Nephron (organoid): ENCODE data around the gene NT5C2.

ENCODE experiments used
- H3K27ac Mint-ChIP-seq, 3 experiments: 2 replicates each; pipeline ENCODE4 v1.8.0; 2020; ENCODE audit warnings: mixed read lengths in 3 of 3, mild to moderate bottlenecking in 2 of 3, moderate library complexity in 1 of 3
- H3K27me3 Mint-ChIP-seq: 2 replicates; pipeline ENCODE4 v1.8.0; 2021; ENCODE audit warnings: low read depth, mild to moderate bottlenecking, moderate library complexity, mixed read lengths
- H3K36me3 Mint-ChIP-seq: 2 replicates; pipeline ENCODE4 v1.8.0; 2020; ENCODE audit warnings: low read depth, mixed read lengths
- H3K4me1 Mint-ChIP-seq: 2 replicates; pipeline ENCODE4 v1.8.0; 2020; ENCODE audit warnings: mixed read lengths
- H3K4me3 Mint-ChIP-seq, 3 experiments: 2 replicates each; pipeline ENCODE4 v1.8.0; 2020; ENCODE audit warnings: mild to moderate bottlenecking in 3 of 3, mixed read lengths in 3 of 3, moderate library complexity in 2 of 3
- H3K9me3 Mint-ChIP-seq: 2 replicates; pipeline ENCODE4 v1.8.0; 2020; ENCODE audit warnings: mixed read lengths
- CTCF ChIP-seq, 3 experiments: fragments of 200-600 bp; sonication (generic); IDR thresholded peaks; one replicate each; pipeline ENCODE4 v1.5.0; 2021; ENCODE audit warnings: antibody characterized with exemption in 3 of 3; ENCODE audit not compliant: unreplicated experiment in 3 of 3

Gene NT5C2

DNA sequence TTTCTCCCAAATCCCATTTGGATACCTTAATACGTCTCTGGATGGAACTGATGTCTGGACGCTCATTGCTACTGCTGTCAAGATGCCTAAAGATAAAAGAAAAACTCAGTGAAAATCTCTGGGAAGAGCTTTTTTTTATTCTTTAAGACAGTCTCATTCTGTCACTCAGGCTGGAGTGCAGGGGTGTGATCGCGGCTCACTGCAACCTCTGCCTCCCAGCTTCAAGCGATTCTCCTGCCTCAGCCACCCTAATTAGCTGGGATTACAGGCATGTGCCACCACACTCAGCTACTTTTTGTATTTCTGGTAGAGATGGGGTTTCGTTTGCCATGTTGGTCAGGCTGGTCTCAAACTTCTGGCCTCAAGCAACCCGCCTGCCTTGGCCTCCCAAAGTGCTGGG lies 102.2 kb downstream of the NT5C2 start:
- no peaks in the 10 kb centered on the region for H3K9me3 Mint-ChIP-seq
- H3K36me3 Mint-ChIP-seq, result peaks cover 82% of the 10 kb centered on the region
- H3K4me1 Mint-ChIP-seq, result no peaks in the 10 kb centered on the region
- no peak for TF ChIP-seq CTCF (IDR thresholded peaks at IDR 0.05; ENCODE audit: unreplicated experiment in 3 of 3)
- H3K27me3 Mint-ChIP-seq, result no peaks in the 10 kb centered on the region
- no peak overlapping the region for H3K4me3 Mint-ChIP-seq
- no peak overlapping the region for H3K27ac Mint-ChIP-seq

DNA sequence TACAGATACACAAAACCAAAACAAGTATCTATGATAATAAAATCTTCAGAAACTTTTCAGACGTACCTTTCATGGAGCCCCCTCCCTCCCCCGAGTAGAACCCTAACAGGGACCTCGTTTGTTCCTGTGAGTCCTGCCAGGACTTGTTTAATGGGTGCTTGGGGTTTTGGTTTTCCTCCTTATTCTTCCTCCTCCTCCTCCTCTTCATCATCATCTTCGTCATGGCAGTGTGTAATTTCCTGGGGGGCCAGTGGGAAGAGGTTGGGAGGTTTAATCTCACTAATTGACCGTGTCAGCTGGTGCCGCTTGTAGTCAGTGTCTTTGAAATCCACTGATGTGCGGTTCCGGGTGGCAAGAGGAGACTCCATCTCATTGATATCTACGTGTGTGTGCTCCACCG lies 103.6 kb downstream of the NT5C2 start:
- TF ChIP-seq CTCF (IDR thresholded peaks at IDR 0.05; ENCODE audit: unreplicated experiment in 3 of 3), result no peak
- Mint-ChIP-seq H3K9me3 (no peaks in the 10 kb centered on the region), H3K4me3 (no peak overlapping the region), H3K27me3 (no peaks in the 10 kb centered on the region), H3K36me3 (peaks cover 83% of the 10 kb centered on the region), H3K4me1 (no peaks in the 10 kb centered on the region), H3K27ac (no peak overlapping the region)

DNA sequence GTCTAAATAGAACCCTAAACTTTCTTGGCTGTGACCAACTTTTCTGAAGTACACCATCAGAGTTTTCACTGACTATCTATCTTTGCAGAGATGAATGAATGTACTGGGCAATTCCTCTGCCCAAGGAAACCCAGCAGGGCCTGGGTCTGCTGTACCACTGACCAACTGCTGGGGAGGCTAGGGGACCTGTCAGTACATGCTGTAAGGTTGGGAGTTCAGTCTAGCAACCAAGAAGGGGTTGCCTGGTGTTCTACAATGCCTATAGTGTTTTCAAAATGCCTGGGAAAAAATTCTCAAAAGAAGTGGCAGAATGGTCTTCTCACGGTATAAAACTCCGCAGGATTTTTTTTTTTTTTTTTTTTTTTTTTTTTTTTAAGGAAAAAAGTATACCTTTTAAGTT lies 106.3 kb downstream of the NT5C2 start:
- H3K9me3 Mint-ChIP-seq, result no peaks in the 10 kb centered on the region

GRCh38 chr10:103086261-103086660 lies 106.8 kb downstream of the NT5C2 start:
- Mint-ChIP-seq H3K4me1 (no peaks in the 10 kb centered on the region), H3K27ac (no peak overlapping the region), H3K27me3 (no peaks in the 10 kb centered on the region), H3K9me3 (no peaks in the 10 kb centered on the region), H3K4me3 (no peak overlapping the region), H3K36me3 (peaks cover 80% of the 10 kb centered on the region)
- no peak for TF ChIP-seq CTCF (IDR thresholded peaks at IDR 0.05; ENCODE audit: unreplicated experiment in 3 of 3)

More for the DNA sequence above, 106.3 kb downstream of the NT5C2 start:
- H3K27me3 Mint-ChIP-seq, result no peaks in the 10 kb centered on the region
- peaks cover 82% of the 10 kb centered on the region for H3K36me3 Mint-ChIP-seq
- no peak for TF ChIP-seq CTCF (IDR thresholded peaks at IDR 0.05; ENCODE audit: unreplicated experiment in 3 of 3)
- no peak overlapping the region for H3K4me3 Mint-ChIP-seq
- H3K27ac Mint-ChIP-seq, result no peak overlapping the region
- H3K4me1 Mint-ChIP-seq, result no peaks in the 10 kb centered on the region

DNA sequence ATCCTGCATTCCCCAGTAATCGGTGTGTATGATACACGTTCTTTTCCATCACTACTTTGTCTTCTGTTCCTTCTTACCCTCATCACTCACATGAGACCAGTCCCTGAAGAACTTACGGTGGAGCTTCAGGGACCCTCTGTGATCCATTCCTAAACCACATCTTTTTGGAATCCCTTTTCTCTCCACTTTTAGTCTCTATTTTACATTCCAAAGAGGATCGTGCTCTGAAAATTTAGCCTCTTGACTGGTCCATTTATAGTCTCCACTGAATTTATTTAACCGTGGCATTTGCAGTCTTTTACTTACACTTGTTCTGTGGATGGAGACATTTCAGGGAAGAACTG lies 109.1 kb downstream of the NT5C2 start:
- no peak for TF ChIP-seq CTCF (IDR thresholded peaks at IDR 0.05; ENCODE audit: unreplicated experiment in 3 of 3)
- Mint-ChIP-seq H3K4me1 (no peaks in the 10 kb centered on the region), H3K36me3 (peaks cover 60% of the 10 kb centered on the region), H3K4me3 (no peak overlapping the region), H3K27me3 (no peaks in the 10 kb centered on the region), H3K9me3 (no peaks in the 10 kb centered on the region), H3K27ac (no peak overlapping the region)

GRCh38 chr10:103083266-103083976 lies 109.7 kb downstream of the NT5C2 start:
- Mint-ChIP-seq H3K27ac (no peak overlapping the region), H3K9me3 (no peaks in the 10 kb centered on the region), H3K36me3 (peaks cover 60% of the 10 kb centered on the region), H3K4me3 (no peak overlapping the region), H3K27me3 (no peaks in the 10 kb centered on the region), H3K4me1 (no peaks in the 10 kb centered on the region)
- TF ChIP-seq CTCF (IDR thresholded peaks at IDR 0.05; ENCODE audit: unreplicated experiment in 3 of 3), result no peak
